Loucy (cell line): Measurements from ENCODE around the gene FOXN4.

Experiments
- H2AFZ ChIP-seq: fragments of 200-600 bp; sonication (generic); 2 replicates; pipeline ENCODE4 v1.6.0; 2016; ENCODE audit warnings: antibody characterized with exemption, mild to moderate bottlenecking, low read length, moderate library complexity
- H3F3A ChIP-seq: fragments of 200-600 bp; 2 replicates; pipeline ENCODE4 v1.6.0; 2016; ENCODE audit warnings: antibody characterized with exemption, low read depth, mild to moderate bottlenecking
- H3K27me3 ChIP-seq: fragments of 200-600 bp; sonication (generic); 2 replicates; pipeline ENCODE4 v1.6.1; 2014; ENCODE audit warnings: low read length, mild to moderate bottlenecking; ENCODE audit not compliant: insufficient read depth, poor library complexity, severe bottlenecking
- H3K36me3 ChIP-seq: fragments of 200-600 bp; sonication (generic); 2 replicates; pipeline ENCODE4 v1.6.1; 2016; ENCODE audit warnings: low read length; ENCODE audit not compliant: insufficient read depth
- H3K4me1 ChIP-seq: fragments of 200-600 bp; sonication (generic); 2 replicates; pipeline ENCODE4 v1.5.1; 2014; ENCODE audit warnings: low read length, mild to moderate bottlenecking; ENCODE audit not compliant: insufficient read depth, poor library complexity, severe bottlenecking
- H3K4me2 ChIP-seq: fragments of 200-600 bp; sonication (generic); 2 replicates; pipeline ENCODE4 v1.6.0; 2014; ENCODE audit warnings: antibody characterized with exemption, low read length, low read depth, mild to moderate bottlenecking; ENCODE audit not compliant: poor library complexity, severe bottlenecking
- H3K4me3 ChIP-seq: fragments of 200-600 bp; sonication (generic); 2 replicates; pipeline ENCODE4 v1.5.1; 2014; ENCODE audit warnings: low read length, mild to moderate bottlenecking, mixed read lengths; ENCODE audit not compliant: poor library complexity, severe bottlenecking
- H3K79me2 ChIP-seq: fragments of 200-600 bp; sonication (generic); 2 replicates; pipeline ENCODE4 v1.6.1; 2014; ENCODE audit warnings: low read length; ENCODE audit not compliant: insufficient read depth
- H3K9ac ChIP-seq: fragments of 200-600 bp; sonication (generic); 2 replicates; pipeline ENCODE4 v1.6.0; 2014; ENCODE audit warnings: mild to moderate bottlenecking, low read depth, low read length, moderate library complexity; ENCODE audit not compliant: poor library complexity, severe bottlenecking
- H3K9me2 ChIP-seq: fragments of 200-600 bp; sonication (generic); replicated peaks from 2 replicates; pipeline ENCODE4 v1.6.1; 2016; ENCODE audit warnings: low read depth, low read length, mixed read lengths
- H3K9me3 ChIP-seq: fragments of 200-600 bp; sonication (generic); 2 replicates; pipeline ENCODE4 v1.6.1; 2014; ENCODE audit warnings: mild to moderate bottlenecking, antibody characterized with exemption, low read length, low read depth; ENCODE audit not compliant: insufficient read depth
- H4K20me1 ChIP-seq: fragments of 200-600 bp; sonication (generic); 2 replicates; pipeline ENCODE4 v1.6.0; 2014; ENCODE audit warnings: antibody characterized with exemption, low read length, mild to moderate bottlenecking; ENCODE audit not compliant: insufficient read depth, poor library complexity, severe bottlenecking
- EZH2phosphoT487 ChIP-seq: fragments of 200-600 bp; IDR thresholded peaks from 2 replicates; pipeline ENCODE4 v1.6.1; 2018; ENCODE audit warnings: antibody characterized with exemption, mild to moderate bottlenecking, moderate library complexity, borderline replicate concordance
- TF ChIP-seq, protein P1 (sequence below): fragments of 200-600 bp; sonication (generic); conservative IDR thresholded peaks from 2 replicates; pipeline ENCODE4 v1.5.1; 2014; ENCODE audit warnings: mild to moderate bottlenecking, antibody characterized with exemption, low read length

Gene FOXN4

DNA sequence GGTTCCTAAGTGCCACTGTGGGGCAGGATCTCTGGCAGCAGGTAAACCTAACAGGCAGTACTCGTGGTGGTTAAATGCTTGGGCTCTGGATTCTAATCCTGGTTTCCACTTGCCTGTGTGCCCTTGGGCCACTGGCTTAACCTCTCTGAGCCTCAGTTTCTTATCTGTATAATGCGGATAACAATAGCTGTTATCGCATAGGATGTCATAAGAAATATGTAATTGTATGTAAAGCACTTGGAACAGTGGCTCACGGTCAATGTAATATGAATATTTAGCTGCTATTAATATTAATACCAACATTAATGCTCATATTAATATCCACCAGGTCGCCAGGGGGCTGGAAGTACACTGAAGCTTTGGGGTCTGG, 16.8 kb downstream of the FOXN4 start:
- no peaks in the 10 kb centered on the region for H3K27me3 ChIP-seq
- H3K4me2 ChIP-seq = no peak overlapping the region
- no peaks in the 10 kb centered on the region for H3K79me2 ChIP-seq
- no peaks in the 10 kb centered on the region for H3K36me3 ChIP-seq
- H2AFZ ChIP-seq = no peak overlapping the region
- TF ChIP-seq EZH2phosphoT487 = no peak
- TF ChIP-seq, protein P1, sequence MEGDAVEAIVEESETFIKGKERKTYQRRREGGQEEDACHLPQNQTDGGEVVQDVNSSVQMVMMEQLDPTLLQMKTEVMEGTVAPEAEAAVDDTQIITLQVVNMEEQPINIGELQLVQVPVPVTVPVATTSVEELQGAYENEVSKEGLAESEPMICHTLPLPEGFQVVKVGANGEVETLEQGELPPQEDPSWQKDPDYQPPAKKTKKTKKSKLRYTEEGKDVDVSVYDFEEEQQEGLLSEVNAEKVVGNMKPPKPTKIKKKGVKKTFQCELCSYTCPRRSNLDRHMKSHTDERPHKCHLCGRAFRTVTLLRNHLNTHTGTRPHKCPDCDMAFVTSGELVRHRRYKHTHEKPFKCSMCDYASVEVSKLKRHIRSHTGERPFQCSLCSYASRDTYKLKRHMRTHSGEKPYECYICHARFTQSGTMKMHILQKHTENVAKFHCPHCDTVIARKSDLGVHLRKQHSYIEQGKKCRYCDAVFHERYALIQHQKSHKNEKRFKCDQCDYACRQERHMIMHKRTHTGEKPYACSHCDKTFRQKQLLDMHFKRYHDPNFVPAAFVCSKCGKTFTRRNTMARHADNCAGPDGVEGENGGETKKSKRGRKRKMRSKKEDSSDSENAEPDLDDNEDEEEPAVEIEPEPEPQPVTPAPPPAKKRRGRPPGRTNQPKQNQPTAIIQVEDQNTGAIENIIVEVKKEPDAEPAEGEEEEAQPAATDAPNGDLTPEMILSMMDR = no peak
- H3K9me2 ChIP-seq = no peaks in the 10 kb centered on the region
- no peaks in the 10 kb centered on the region for H4K20me1 ChIP-seq
- H3F3A ChIP-seq = no peaks in the 10 kb centered on the region
- H3K4me1 ChIP-seq = no peaks in the 10 kb centered on the region
- no peak overlapping the region for H3K9ac ChIP-seq
- no peaks in the 10 kb centered on the region for H3K9me3 ChIP-seq
- H3K4me3 ChIP-seq = no peak overlapping the region

GRCh38 chr12:109291521-109292341, 17.4 kb downstream of the FOXN4 start:
- H3K9ac ChIP-seq = no peak overlapping the region
- no peaks in the 10 kb centered on the region for H3K9me3 ChIP-seq
- no peaks in the 10 kb centered on the region for H3K4me1 ChIP-seq
- H3K79me2 ChIP-seq = no peaks in the 10 kb centered on the region
- no peak overlapping the region for H2AFZ ChIP-seq
- H3K27me3 ChIP-seq = no peaks in the 10 kb centered on the region
- no peaks in the 10 kb centered on the region for H4K20me1 ChIP-seq
- no peak overlapping the region for H3K4me2 ChIP-seq
- H3F3A ChIP-seq = no peaks in the 10 kb centered on the region
- no peak overlapping the region for H3K4me3 ChIP-seq
- TF ChIP-seq, protein P1 = no peak
- no peak for TF ChIP-seq EZH2phosphoT487
- no peaks in the 10 kb centered on the region for H3K36me3 ChIP-seq
- no peaks in the 10 kb centered on the region for H3K9me2 ChIP-seq

DNA sequence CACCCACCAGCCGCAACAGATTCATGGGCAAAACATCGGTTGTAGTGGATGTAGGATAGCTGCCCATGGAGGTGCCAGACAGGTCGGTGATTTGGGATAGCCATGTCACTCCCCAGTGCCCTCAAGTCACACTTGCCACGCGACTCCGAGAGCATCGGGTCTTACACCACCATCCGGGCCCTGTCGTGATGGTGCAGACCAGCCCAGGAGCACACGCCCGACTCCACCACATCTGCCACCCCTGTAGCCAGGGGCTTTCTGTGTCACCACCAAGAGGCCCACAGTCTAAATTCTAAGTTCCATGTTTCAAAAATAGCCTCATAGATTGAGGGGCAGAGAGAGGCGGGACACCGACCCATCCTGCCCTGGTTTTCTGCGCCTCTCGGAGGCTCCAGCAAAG, 18.0 kb downstream of the FOXN4 start:
- no peaks in the 10 kb centered on the region for H3K79me2 ChIP-seq
- no peaks in the 10 kb centered on the region for H3F3A ChIP-seq
- H3K9ac ChIP-seq = no peak overlapping the region
- H3K27me3 ChIP-seq = no peaks in the 10 kb centered on the region
- no peak for TF ChIP-seq EZH2phosphoT487
- TF ChIP-seq, protein P1 = no peak
- no peaks in the 10 kb centered on the region for H3K9me3 ChIP-seq
- no peaks in the 10 kb centered on the region for H3K36me3 ChIP-seq
- H4K20me1 ChIP-seq = no peaks in the 10 kb centered on the region
- no peak overlapping the region for H3K4me3 ChIP-seq
- no peaks in the 10 kb centered on the region for H3K9me2 ChIP-seq
- no peaks in the 10 kb centered on the region for H3K4me1 ChIP-seq
- H2AFZ ChIP-seq = no peak overlapping the region
- no peak overlapping the region for H3K4me2 ChIP-seq
